ENCODE data around the gene SRSF1. TPM values are rescaled to one million over a fixed set of nuclear protein-coding genes. Genes with fewer than 3 reads are reported as not detected.
A peak's percentile ranks its signal among the peaks of the same experiment; 100 is the strongest.

The SRSF1 gene
- total RNA-seq, 1 experiment from 2014 or later = 434 TPM

DNA sequence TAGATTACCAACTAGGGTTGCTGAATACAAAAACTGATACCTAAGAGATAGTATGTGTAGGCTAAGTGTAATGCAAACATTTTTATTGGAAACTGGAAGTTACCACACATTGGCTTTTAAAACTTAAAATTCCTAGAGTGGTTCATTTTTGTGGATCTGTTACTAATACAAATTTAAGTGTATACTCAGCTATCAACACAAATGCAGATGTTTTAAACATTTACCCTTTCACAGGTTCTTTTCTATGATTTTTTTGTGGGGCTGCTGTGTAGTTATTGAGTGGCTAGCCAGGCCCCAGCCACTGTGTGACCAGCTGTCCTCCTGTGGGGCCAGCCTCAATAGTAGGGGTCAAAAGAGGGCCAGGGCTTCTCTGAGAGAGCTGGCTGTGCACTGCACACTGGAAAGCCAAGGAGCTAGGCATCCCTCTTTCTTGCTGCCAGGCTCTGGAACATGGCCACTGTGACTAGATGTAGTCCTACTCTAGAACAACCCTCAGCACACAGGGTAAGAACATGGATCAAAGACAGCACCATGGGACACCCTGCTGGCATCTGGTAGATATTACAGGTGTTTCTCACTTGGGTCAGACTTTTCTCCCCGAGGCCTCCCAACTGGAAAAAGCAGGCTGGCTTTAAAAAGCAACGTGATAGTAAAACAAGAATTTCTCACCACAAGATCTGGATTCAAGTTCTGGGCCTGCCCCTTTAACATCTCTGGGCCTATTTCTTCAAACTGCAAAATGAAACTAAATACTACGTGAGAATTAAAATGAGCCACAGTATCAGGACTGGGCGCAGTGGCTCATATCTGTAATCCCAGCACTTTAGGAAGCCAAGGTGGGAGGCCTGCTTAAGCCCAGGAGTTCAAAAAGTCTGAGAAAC, 11.7 kb downstream of the SRSF1 start:
- ChIA-PET CTCF (interaction anchor here (0.7 to 15.4 kb wide), 7 partner anchors 9 to 862 kb away, joined by 3 to 288 read pairs (median 5); partner anchors contain the start of gene CUEDC1), RAD21 (ENCODE audit: low non-redundant PET in 1 of 2, low total read pairs in 2 of 2, uncharacterized antibody in 2 of 2, unreplicated experiment in 2 of 2) (interaction anchor here (0.6 to 2.1 kb wide), 4 partner anchors 12 to 139 kb away, joined by 3 to 6 read pairs (median 4); partner anchors contain the start of gene SRSF1 (in 1 of the 2)), POLR2A (interaction anchor here (1.2 to 6.6 kb wide), 3 partner anchors 12 to 135 kb away, joined by 3 to 53 read pairs (median 33); partner anchors contain the start of genes DYNLL2 and SRSF1)
- no peak overlapping the region for H2AFZ ChIP-seq (ENCODE audit: low read depth, low read length, poor library complexity, severe bottlenecking)
- H3K4me3 ChIP-seq (replicated peaks in 1 of 2; ENCODE audit: low read depth in 1 of 2, low read length in 2 of 2) = no peak overlapping the region
- DNase-seq (ENCODE audit: low read depth, low spot score) = peak; percentile 80
- peak overlapping the region; percentile 1; the same call in 1 of the 2 replicates for H3K4me2 ChIP-seq (ENCODE audit: low read length)
- BruUV-seq (replicated peaks) = no TSS peak
- H3K27ac ChIP-seq (ENCODE audit: low read depth, low read length) = peak overlapping the region; percentile 17; the same call in 1 of the 2 replicates
- H3K4me1 ChIP-seq (ENCODE audit: control insufficient read depth in 1 of 2, insufficient read depth in 2 of 2, low read length in 2 of 2) = peaks cover 39 to 83% of the 10 kb centered on the region in 2 experiments
- peak; percentile 81 for ATAC-seq
- intact Hi-C loops (cut with micrococcal nuclease) = loop anchor here (1.0 to 5.0 kb wide), 5 partner anchors 79 to 863 kb away; partner anchors contain the start of gene MRPS23
- H3K79me2 ChIP-seq (ENCODE audit: insufficient read depth, low read length) = peaks cover 60% of the 10 kb centered on the region
- H3K9me2 ChIP-seq (ENCODE audit: insufficient read depth) = no peaks in the 10 kb centered on the region
- no peaks in the 10 kb centered on the region for H3K9me3 ChIP-seq (ENCODE audit: control insufficient read depth in 1 of 2, insufficient read depth in 1 of 2, low read depth in 1 of 2, low read length in 2 of 2)
- peaks cover 31% of the 10 kb centered on the region; the same call in 1 of the 2 replicates for H4K20me1 ChIP-seq (ENCODE audit: insufficient read depth)
- H3K36me3 ChIP-seq (ENCODE audit: control insufficient read depth in 1 of 2, insufficient read depth in 2 of 2, low read length in 2 of 2) = peaks cover 22 to 49% of the 10 kb centered on the region in 2 experiments
- H3K27me3 ChIP-seq (ENCODE audit: insufficient read depth, low read length) = no peaks in the 10 kb centered on the region
- H3K9ac ChIP-seq (ENCODE audit: low read length) = peak overlapping the region; percentile 6
- no peak for TF ChIP-seq FOSL1 (IDR thresholded peaks at IDR 0.05; ENCODE audit: low read depth)
- TF ChIP-seq EZH2 (IDR thresholded peaks at IDR 0.05) = no peak
- TF ChIP-seq EGR1 (IDR thresholded peaks at IDR 0.05; ENCODE audit: low read depth) = no peak
- TF ChIP-seq, protein P1, sequence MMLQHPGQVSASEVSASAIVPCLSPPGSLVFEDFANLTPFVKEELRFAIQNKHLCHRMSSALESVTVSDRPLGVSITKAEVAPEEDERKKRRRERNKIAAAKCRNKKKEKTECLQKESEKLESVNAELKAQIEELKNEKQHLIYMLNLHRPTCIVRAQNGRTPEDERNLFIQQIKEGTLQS (IDR thresholded peaks at IDR 0.05) = no peak
- TF ChIP-seq, protein P2, sequence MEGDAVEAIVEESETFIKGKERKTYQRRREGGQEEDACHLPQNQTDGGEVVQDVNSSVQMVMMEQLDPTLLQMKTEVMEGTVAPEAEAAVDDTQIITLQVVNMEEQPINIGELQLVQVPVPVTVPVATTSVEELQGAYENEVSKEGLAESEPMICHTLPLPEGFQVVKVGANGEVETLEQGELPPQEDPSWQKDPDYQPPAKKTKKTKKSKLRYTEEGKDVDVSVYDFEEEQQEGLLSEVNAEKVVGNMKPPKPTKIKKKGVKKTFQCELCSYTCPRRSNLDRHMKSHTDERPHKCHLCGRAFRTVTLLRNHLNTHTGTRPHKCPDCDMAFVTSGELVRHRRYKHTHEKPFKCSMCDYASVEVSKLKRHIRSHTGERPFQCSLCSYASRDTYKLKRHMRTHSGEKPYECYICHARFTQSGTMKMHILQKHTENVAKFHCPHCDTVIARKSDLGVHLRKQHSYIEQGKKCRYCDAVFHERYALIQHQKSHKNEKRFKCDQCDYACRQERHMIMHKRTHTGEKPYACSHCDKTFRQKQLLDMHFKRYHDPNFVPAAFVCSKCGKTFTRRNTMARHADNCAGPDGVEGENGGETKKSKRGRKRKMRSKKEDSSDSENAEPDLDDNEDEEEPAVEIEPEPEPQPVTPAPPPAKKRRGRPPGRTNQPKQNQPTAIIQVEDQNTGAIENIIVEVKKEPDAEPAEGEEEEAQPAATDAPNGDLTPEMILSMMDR (IDR thresholded peaks at IDR 0.05 in 2 of 3, conservative IDR thresholded peaks at IDR 0.05 in 1 of 3; ENCODE audit: borderline replicate concordance in 1 of 3, insufficient read depth in 1 of 3, low read depth in 2 of 3, low read length in 2 of 3) = peak; percentile 74 to 94 (median 87)
- TF ChIP-seq, protein P3, sequence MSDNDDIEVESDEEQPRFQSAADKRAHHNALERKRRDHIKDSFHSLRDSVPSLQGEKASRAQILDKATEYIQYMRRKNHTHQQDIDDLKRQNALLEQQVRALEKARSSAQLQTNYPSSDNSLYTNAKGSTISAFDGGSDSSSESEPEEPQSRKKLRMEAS (IDR thresholded peaks at IDR 0.05) = no peak; the same call in 1 of the 2 replicates
- peak; percentile 67 for TF ChIP-seq TCF7L2 (IDR thresholded peaks at IDR 0.05; ENCODE audit: borderline replicate concordance, extremely low read depth, insufficient read depth, insufficient read length)
- TF ChIP-seq EZH2phosphoT487 (IDR thresholded peaks at IDR 0.05; ENCODE audit: borderline replicate concordance) = no peak
- TF ChIP-seq ZNF274 (IDR thresholded peaks at IDR 0.05; ENCODE audit: low read depth, low read length) = no peak
- TF ChIP-seq SP1 (IDR thresholded peaks at IDR 0.05; ENCODE audit: low read depth) = no peak
- 0 out of 2 replicates have a peak, but pooled peaks have one; percentile 3 for TF ChIP-seq JUND (IDR thresholded peaks at IDR 0.05)
- no peak for TF ChIP-seq SRF (IDR thresholded peaks at IDR 0.05; ENCODE audit: low read depth)
- TF ChIP-seq, protein P4, sequence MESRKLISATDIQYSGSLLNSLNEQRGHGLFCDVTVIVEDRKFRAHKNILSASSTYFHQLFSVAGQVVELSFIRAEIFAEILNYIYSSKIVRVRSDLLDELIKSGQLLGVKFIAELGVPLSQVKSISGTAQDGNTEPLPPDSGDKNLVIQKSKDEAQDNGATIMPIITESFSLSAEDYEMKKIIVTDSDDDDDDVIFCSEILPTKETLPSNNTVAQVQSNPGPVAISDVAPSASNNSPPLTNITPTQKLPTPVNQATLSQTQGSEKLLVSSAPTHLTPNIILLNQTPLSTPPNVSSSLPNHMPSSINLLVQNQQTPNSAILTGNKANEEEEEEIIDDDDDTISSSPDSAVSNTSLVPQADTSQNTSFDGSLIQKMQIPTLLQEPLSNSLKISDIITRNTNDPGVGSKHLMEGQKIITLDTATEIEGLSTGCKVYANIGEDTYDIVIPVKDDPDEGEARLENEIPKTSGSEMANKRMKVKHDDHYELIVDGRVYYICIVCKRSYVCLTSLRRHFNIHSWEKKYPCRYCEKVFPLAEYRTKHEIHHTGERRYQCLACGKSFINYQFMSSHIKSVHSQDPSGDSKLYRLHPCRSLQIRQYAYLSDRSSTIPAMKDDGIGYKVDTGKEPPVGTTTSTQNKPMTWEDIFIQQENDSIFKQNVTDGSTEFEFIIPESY (IDR thresholded peaks at IDR 0.05; ENCODE audit: extremely low read depth, insufficient replicate concordance, low read length) = no peak
- TF ChIP-seq CBX3 (IDR thresholded peaks at IDR 0.05; ENCODE audit: low read depth) = peak; percentile 53; the same call in 1 of the 2 replicates
- peak; percentile 95 for TF ChIP-seq RAD21 (IDR thresholded peaks at IDR 0.05; ENCODE audit: low read depth)
- TF ChIP-seq POLR2AphosphoS5 (IDR thresholded peaks at IDR 0.05; ENCODE audit: low read depth, low read length) = no peak; the same call in 1 of the 2 replicates
- TF ChIP-seq ZFX (IDR thresholded peaks at IDR 0.05) = no peak
